Spleen (tissue), 11 donors: ENCODE results near the gene TIMD4. TPM values are rescaled to one million over a fixed set of nuclear protein-coding genes. Genes with fewer than 3 reads are reported as not detected.

ENCODE experiments used
- DNase-seq: peaks from one replicate; pipeline ENCODE4 v3.0.0-alpha.2; 2020
- H3K27ac ChIP-seq, 8 donors: fragments of 200-600 bp; sonication (generic) in 7 of 8; 1 replicate in 4 of 8; 2 replicates in 4 of 8; pipeline versions ENCODE4 v1.5.0 to v1.8.0; 2016 to 2021; ENCODE audit warnings: inconsistent platforms in 4 of 8, mild to moderate bottlenecking in 4 of 8, moderate library complexity in 1 of 8
- H3K27me3 ChIP-seq, 7 donors: fragments of 200-600 bp; sonication (generic) in 6 of 7; replicated peaks in 1 of 7; 1 replicate in 4 of 7; 2 replicates in 3 of 7; pipeline versions ENCODE4 v1.5.0 to v1.8.0; 2016 to 2021; ENCODE audit warnings: inconsistent platforms in 3 of 7, mild to moderate bottlenecking in 1 of 7
- H3K36me3 ChIP-seq, 6 donors: fragments of 200-600 bp; sonication (generic) in 5 of 6; 1 replicate in 4 of 6; 2 replicates in 2 of 6; pipeline versions ENCODE4 v1.5.0 to v1.8.0; 2016 to 2021; ENCODE audit warnings: inconsistent platforms in 2 of 6
- H3K4me1 ChIP-seq, 6 donors: fragments of 200-600 bp; sonication (generic) in 5 of 6; 1 replicate in 3 of 6; 2 replicates in 3 of 6; pipeline versions ENCODE4 v1.5.0 to v1.8.0; 2016 to 2021; ENCODE audit warnings: inconsistent platforms in 3 of 6
- H3K4me3 ChIP-seq, 8 donors: fragments of 200-600 bp; sonication (generic) in 7 of 8; 1 replicate in 4 of 8; 2 replicates in 4 of 8; pipeline versions ENCODE4 v1.5.0 to v1.8.0; 2016 to 2021; ENCODE audit warnings: inconsistent platforms in 4 of 8, mild to moderate bottlenecking in 4 of 8, moderate library complexity in 2 of 8
- H3K9me3 ChIP-seq, 8 donors: fragments of 200-600 bp; sonication (generic) in 7 of 8; 1 replicate in 4 of 8; 2 replicates in 4 of 8; pipeline versions ENCODE4 v1.5.0 to v1.8.0; 2016 to 2021; ENCODE audit warnings: inconsistent platforms in 4 of 8
- POLR2A ChIP-seq, 3 donors: fragments of 450-650 bp; IDR thresholded peaks; one replicate each; pipeline ENCODE4 v1.5.1; 2017; ENCODE audit warnings: antibody characterized with exemption in 3 of 3, mild to moderate bottlenecking in 1 of 3
- POLR2AphosphoS5 ChIP-seq, 3 donors: sonication (generic); formaldehyde crosslinking; IDR thresholded peaks; one replicate each; pipeline ENCODE4 v1.5.1; 2017; ENCODE audit warnings: antibody characterized with exemption in 3 of 3
- WGBS, 5 donors: extraction: QIAGEN DNeasy Blood & Tissue Kit in 3 of 5; methylation state at CpG; one replicate each; pipeline versions ENCODE4 v1.1.5 to v1.1.7; 2013 to 2018; 5-methylcytosine and 5-hydroxymethylcytosine counted together
- intact Hi-C: fragments of 100-400 bp; cut with DNase I; formaldehyde crosslinking; loops from one replicate; pipeline ENCODE4 v1.15.0; 2023; ENCODE audit warnings: low total_unique reads
- polyA plus RNA-seq, 3 donors: library from polyadenylated mRNA; stranded (reverse); fragments of 200-250 nt; gene quantifications; one replicate each; pipeline ENCODE4 v1.2.1, GENCODE V29; 2013
- total RNA-seq, 7 donors: library from RNA; depleted of rRNA in 3 of 7; stranded (reverse); fragments of >200 nt in 3 of 7; fragmentation: NEBNext Ultra II Directional in 4 of 7; extraction: Animal tissue kit (Norgen Biotek cat#: 25700) in 4 of 7; gene quantifications; one replicate each; pipeline versions ENCODE4 v1.1.0 to v1.2.1, GENCODE V29; 2016 to 2021
- TF ChIP-seq, protein P1 (sequence below), 11 experiments: fragments of 200-600 bp in 7 of 11; fragments of 450-650 bp in 4 of 11; sonication (generic) in 4 of 11; IDR thresholded peaks in 8 of 11; conservative IDR thresholded peaks in 3 of 11; 1 replicate in 7 of 11; 2 replicates in 4 of 11; pipeline versions ENCODE4 v1.4.0 to v1.8.0; 2016 to 2021; ENCODE audit warnings: antibody characterized with exemption in 11 of 11, inconsistent platforms in 4 of 11, mild to moderate bottlenecking in 1 of 11
- donor health status: healthy with polysubstance abuse.
- donor health status: DM: no; HTN: no; CAD: no; lungs with moderate emphysema.
- donor health status: DM: no; HTN: no; CAD: no.
- donor health status: Bipolar disorder and iron deficiency.
- donor health status: healthy.
- donor health status: DM: no; HTN: no; CAD: no.
- donor health status: DM: yes; HTN: yes; CAD: no.

TIMD4 gene
- total and polyA plus RNA-seq, 10 donors: 2.2 to 18.2 (median 10.0) TPM

DNA sequence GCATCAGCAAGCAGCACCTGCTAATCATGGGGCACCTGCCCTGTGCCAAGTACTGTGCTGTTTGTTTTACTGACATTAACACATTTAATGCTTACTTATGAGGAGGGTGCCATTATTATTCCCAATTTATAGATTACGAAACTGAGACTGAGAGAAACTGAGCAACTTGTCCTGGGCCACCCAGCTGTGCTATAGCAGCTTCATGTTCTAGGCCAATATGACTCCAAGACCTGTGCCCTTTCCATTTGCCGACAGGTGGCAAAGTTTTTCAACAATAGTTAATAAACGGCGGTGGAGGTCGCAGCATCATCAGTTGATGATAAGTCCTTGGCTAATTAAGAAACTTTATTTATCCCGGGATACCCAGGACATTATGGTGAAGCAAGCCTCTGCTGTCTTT, 55.4 kb downstream of the TIMD4 start:
- Histone ChIP-seq H3K36me3 (no peaks in the 10 kb centered on the region), H3K4me1 (peaks cover 0 to 3% (median 0%) of the 10 kb centered on the region in 6 donors), H3K27ac (no peak overlapping the region), H3K9me3 (no peaks in the 10 kb centered on the region), H3K4me3 (no peak overlapping the region), H3K27me3 (no peaks in the 10 kb centered on the region)
- DNase-seq: no peak
- TF ChIP-seq, protein P1, sequence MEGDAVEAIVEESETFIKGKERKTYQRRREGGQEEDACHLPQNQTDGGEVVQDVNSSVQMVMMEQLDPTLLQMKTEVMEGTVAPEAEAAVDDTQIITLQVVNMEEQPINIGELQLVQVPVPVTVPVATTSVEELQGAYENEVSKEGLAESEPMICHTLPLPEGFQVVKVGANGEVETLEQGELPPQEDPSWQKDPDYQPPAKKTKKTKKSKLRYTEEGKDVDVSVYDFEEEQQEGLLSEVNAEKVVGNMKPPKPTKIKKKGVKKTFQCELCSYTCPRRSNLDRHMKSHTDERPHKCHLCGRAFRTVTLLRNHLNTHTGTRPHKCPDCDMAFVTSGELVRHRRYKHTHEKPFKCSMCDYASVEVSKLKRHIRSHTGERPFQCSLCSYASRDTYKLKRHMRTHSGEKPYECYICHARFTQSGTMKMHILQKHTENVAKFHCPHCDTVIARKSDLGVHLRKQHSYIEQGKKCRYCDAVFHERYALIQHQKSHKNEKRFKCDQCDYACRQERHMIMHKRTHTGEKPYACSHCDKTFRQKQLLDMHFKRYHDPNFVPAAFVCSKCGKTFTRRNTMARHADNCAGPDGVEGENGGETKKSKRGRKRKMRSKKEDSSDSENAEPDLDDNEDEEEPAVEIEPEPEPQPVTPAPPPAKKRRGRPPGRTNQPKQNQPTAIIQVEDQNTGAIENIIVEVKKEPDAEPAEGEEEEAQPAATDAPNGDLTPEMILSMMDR (IDR thresholded peaks at IDR 0.05 in 8 of 11, conservative IDR thresholded peaks at IDR 0.05 in 3 of 11): no peak
- TF ChIP-seq POLR2A (IDR thresholded peaks at IDR 0.05) (no peak), POLR2AphosphoS5 (IDR thresholded peaks at IDR 0.05) (no peak)
- WGBS, 5 donors: 82 to 97% (median 96%) methylated on average over 6 of the region's 6 CpGs
- intact Hi-C loops: no loop called here

DNA sequence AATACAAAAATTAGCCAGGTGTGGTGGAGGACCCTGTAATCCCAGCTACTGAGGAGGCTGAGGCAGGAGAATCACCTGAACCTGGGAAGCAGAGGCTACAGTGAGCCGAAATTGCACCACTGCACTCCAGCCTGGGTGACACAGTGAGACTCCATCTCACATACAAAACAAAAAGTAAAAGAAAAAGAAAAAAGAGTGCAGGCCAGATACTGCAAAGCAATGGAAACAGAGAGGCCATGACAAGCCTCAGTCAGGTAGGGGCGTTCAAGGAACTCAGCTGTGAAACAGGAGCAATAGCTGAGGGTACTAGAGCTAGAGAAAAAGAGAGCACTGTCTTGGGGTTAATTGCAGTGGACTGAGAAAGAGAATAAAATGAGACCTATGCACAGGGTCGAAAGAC, 56.2 kb downstream of the TIMD4 start:
- Histone ChIP-seq H3K4me3 (no peak overlapping the region), H3K27me3 (no peaks in the 10 kb centered on the region), H3K27ac (no peak overlapping the region), H3K4me1 (no peaks in the 10 kb centered on the region), H3K36me3 (no peaks in the 10 kb centered on the region), H3K9me3 (no peaks in the 10 kb centered on the region)
- 75 to 94% (median 83%) methylated on average over 3 of the region's 3 CpGs for WGBS, 5 donors
- no peak for DNase-seq
- intact Hi-C loops: no loop called here
- no peak for TF ChIP-seq POLR2A (IDR thresholded peaks at IDR 0.05)
- TF ChIP-seq, protein P1 (IDR thresholded peaks at IDR 0.05 in 8 of 11, conservative IDR thresholded peaks at IDR 0.05 in 3 of 11): no peak

DNA sequence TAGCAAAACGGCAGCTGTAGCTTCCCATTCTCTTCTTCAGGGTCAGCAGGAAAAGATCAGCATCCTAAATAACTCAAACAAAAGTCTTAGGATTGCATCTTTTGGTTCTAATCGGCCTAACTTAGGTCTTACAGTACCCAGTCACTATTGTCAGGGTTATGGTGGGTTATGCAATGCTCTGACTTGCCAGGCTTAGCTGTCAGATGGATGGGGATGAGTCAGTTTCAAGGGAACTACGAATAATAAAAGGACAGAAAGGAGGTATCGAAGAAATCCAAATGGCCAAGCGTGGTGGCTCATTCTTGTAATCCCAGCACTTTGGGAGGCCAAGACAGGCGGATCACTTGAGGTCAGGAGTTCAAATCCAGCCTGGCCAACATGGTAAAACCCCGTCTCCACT, 66.5 kb downstream of the TIMD4 start:
- Histone ChIP-seq H3K4me1 (peaks cover 0 to 5% (median 0%) of the 10 kb centered on the region in 6 donors), H3K9me3 (no peaks in the 10 kb centered on the region), H3K27me3 (no peaks in the 10 kb centered on the region), H3K4me3 (no peak overlapping the region), H3K27ac (no peak overlapping the region), H3K36me3 (no peaks in the 10 kb centered on the region)
- TF ChIP-seq, protein P1 (IDR thresholded peaks at IDR 0.05 in 8 of 11, conservative IDR thresholded peaks at IDR 0.05 in 3 of 11): no peak
- TF ChIP-seq POLR2AphosphoS5 (IDR thresholded peaks at IDR 0.05) (no peak), POLR2A (IDR thresholded peaks at IDR 0.05) (no peak)
- DNase-seq: no peak
- intact Hi-C loops: no loop called here
- 78 to 86% (median 78%) methylated on average over 7 of the region's 7 CpGs for WGBS, 5 donors

DNA sequence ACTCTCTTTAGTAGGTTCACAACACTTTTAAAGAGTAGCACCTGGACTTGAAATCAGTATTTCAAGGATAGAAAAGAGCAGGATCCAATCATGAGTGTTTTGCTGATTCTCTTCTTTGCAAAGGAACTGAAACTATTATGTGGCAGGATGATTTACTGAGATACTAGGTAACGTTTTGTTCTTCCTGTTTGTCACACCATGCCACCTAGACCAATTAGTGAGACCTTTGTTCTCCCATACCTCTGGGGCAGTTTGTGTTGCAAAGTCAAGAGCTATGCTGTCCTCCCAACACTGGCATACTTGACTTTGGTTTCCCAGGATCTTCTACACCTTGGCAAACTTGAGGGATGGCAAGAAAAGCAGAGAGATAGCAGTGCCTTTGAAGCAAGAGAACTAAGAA, 69.5 kb downstream of the TIMD4 start:
- Histone ChIP-seq H3K9me3 (no peaks in the 10 kb centered on the region), H3K36me3 (no peaks in the 10 kb centered on the region), H3K4me3 (no peak overlapping the region), H3K27ac (no peak overlapping the region), H3K27me3 (no peaks in the 10 kb centered on the region), H3K4me1 (peaks cover 0 to 5% (median 0%) of the 10 kb centered on the region in 6 donors)
- no peak for DNase-seq
- 8 to 38% (median 20%) methylated on average over 1 of the region's 1 CpG for WGBS, 5 donors
- intact Hi-C loops: no loop called here
- no peak for TF ChIP-seq POLR2AphosphoS5 (IDR thresholded peaks at IDR 0.05)
- TF ChIP-seq, protein P1 (IDR thresholded peaks at IDR 0.05 in 8 of 11, conservative IDR thresholded peaks at IDR 0.05 in 3 of 11): no peak
